Hepatocyte (in vitro differentiated cells): ENCODE measurements around the gene PHLDA1. TPM values are rescaled to one million over a fixed set of nuclear protein-coding genes. Genes with fewer than 3 reads are reported as not detected.

ENCODE experiments used
- DNase-seq: peaks from one replicate; pipeline ENCODE4 v3.0.0-alpha.2; 2016; ENCODE audit warnings: low spot score
- H2AFZ ChIP-seq: fragments of 200-600 bp; sonication (generic); 2 replicates; pipeline ENCODE4 v1.6.0; 2016; ENCODE audit warnings: antibody characterized with exemption, mild to moderate bottlenecking
- H3K27ac ChIP-seq: fragments of 200-600 bp; sonication (generic); 2 replicates; pipeline ENCODE4 v1.5.1; 2016; ENCODE audit warnings: mild to moderate bottlenecking
- H3K27me3 ChIP-seq: fragments of 200-600 bp; sonication (generic); 2 replicates; pipeline ENCODE4 v1.6.1; 2016
- H3K36me3 ChIP-seq: fragments of 200-600 bp; sonication (generic); replicated peaks from 2 replicates; pipeline ENCODE4 v1.5.1; 2016; ENCODE audit warnings: low read depth; ENCODE audit not compliant: insufficient read depth
- H3K4me1 ChIP-seq: fragments of 200-600 bp; sonication (generic); 2 replicates; pipeline ENCODE4 v1.5.1; 2016; ENCODE audit warnings: mild to moderate bottlenecking, moderate library complexity; ENCODE audit not compliant: insufficient read depth
- H3K4me2 ChIP-seq: fragments of 200-600 bp; sonication (generic); 2 replicates; pipeline ENCODE4 v1.6.0; 2016
- H3K4me3 ChIP-seq: fragments of 200-600 bp; sonication (generic); 2 replicates; pipeline ENCODE4 v1.5.1; 2016; ENCODE audit warnings: mild to moderate bottlenecking
- H3K79me2 ChIP-seq: fragments of 200-600 bp; sonication (generic); 2 replicates; pipeline ENCODE4 v1.6.0; 2017; ENCODE audit warnings: mild to moderate bottlenecking
- H3K9me2 ChIP-seq: fragments of 200-600 bp; sonication (generic); replicated peaks from 2 replicates; pipeline ENCODE4 v1.6.0; 2017; ENCODE audit warnings: mild to moderate bottlenecking; ENCODE audit not compliant: insufficient read depth
- H3K9me3 ChIP-seq: fragments of 200-600 bp; sonication (generic); 2 replicates; pipeline ENCODE4 v1.5.1; 2016; ENCODE audit warnings: low read depth, mild to moderate bottlenecking
- H4K20me1 ChIP-seq: fragments of 200-600 bp; sonication (generic); 2 replicates; pipeline ENCODE4 v1.6.0; 2016; ENCODE audit warnings: mild to moderate bottlenecking; ENCODE audit not compliant: insufficient read depth, poor library complexity, severe bottlenecking
- CTCF ChIP-seq: fragments of 200-600 bp; sonication (generic); IDR thresholded peaks from 2 replicates; pipeline ENCODE4 v1.5.1; 2016; ENCODE audit warnings: antibody characterized with exemption, mild to moderate bottlenecking; ENCODE audit not compliant: poor library complexity
- EZH2 ChIP-seq: fragments of 200-600 bp; sonication (generic); IDR thresholded peaks from 2 replicates; pipeline ENCODE4 v1.6.1; 2016; ENCODE audit warnings: antibody characterized with exemption, mild to moderate bottlenecking, borderline replicate concordance
- EZH2phosphoT487 ChIP-seq: fragments of 200-600 bp; sonication (generic); IDR thresholded peaks from one replicate; pipeline ENCODE4 v1.6.1; 2018; ENCODE audit warnings: antibody characterized with exemption, mild to moderate bottlenecking, low read depth, moderate library complexity; ENCODE audit not compliant: unreplicated experiment, severe bottlenecking
- WGBS: methylation state at CpG from one replicate; pipeline ENCODE4 v1.1.6; 2016; ENCODE audit warnings: low lambda C conversion rate; ENCODE audit errors: missing lambda C conversion rate; 5-methylcytosine and 5-hydroxymethylcytosine counted together
- polyA plus RNA-seq: library from polyadenylated mRNA; unstranded; fragments of >200 nt; fragmentation: Nextera tagmentation; extraction: Ambion mirVana; gene quantifications from 2 replicates; pipeline ENCODE4 v1.2.1, GENCODE V29; 2016
- total RNA-seq: library from RNA; depleted of rRNA; stranded (reverse); fragments of >200 nt; gene quantifications from 2 replicates; pipeline ENCODE4 v1.2.3, GENCODE V29; 2014

Gene PHLDA1
- total and polyA plus RNA-seq, 2 experiments from 2014 or later, result 29.9 to 50.8 TPM

DNA sequence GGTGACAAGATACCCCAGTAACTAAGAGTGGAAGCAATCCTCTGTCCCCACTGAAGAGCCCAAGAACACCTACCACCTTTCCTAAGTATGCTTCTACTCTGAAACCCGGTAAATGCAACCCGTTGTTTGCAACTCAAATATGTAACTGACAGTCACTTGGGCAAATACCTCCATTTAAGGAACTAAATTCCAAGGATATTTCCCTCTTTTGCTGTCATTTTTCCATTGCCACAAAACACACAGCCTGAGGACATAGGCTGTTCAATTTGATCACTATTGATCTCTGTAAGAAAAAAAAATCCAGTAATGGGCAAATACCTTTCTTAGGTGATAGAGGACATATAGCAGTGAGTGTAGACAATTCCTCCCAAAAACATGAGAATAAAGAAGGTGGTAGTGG, 6.6 kb upstream of the PHLDA1 start:
- Histone ChIP-seq H3K36me3 (no peaks in the 10 kb centered on the region), H3K9me3 (no peaks in the 10 kb centered on the region), H2AFZ (no peak overlapping the region), H3K27ac (no peak overlapping the region), H3K4me2 (no peak overlapping the region), H3K4me1 (no peaks in the 10 kb centered on the region), H3K27me3 (no peaks in the 10 kb centered on the region), H3K79me2 (peaks cover 11% of the 10 kb centered on the region), H4K20me1 (no peaks in the 10 kb centered on the region), H3K4me3 (no peak overlapping the region), H3K9me2 (no peaks in the 10 kb centered on the region)
- TF ChIP-seq EZH2 (no peak), CTCF (no peak), EZH2phosphoT487 (no peak)
- WGBS, result 36% methylated on average over 2 of the region's 2 CpGs
- no peak for DNase-seq

DNA sequence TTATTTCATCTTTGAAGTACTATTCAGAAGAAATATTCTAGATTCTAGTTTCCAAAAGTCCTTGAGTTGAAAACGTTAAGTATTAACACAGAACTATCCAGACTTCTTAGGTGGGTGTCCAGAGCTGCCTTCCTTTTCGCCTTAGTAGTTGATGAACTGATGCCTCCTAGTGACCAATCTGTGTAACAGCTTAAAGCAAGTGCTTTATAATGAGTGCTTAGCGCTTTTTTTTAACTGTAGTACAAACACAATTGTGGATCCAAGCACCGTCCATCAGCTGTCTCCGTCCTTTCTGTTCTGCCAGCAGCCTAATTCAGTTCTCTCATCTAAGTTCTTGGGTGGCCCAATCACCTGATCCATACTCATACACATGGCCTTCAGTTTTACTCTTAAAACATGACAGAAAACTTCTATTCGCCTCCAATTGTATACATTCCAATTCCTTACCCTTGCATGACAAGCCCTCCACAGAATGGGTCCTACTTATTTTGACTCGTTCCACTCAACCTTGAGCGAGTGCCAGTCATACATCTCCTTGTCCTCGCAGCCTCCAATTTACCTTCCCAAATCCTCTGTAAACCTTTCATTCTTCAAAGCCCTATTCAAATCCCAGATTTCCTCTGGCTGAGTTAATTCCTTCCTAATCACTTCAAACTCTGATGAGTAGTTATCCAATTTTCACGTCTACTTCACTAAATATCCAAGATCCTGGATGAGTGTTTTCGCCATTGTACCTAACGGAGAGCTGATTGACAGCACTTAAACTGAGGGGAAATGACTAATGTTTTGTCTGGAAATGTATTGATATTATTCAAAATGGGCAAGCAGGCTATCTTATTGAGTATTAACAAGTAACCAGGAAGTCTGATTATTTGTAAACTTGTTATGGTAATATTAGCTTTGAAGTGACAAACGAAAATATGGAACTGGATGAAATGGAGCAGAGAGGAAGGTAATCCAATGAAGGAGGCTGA, 5.8 kb upstream of the PHLDA1 start:
- Histone ChIP-seq H2AFZ (no peak overlapping the region), H3K27ac (no peak overlapping the region), H3K79me2 (peaks cover 11% of the 10 kb centered on the region), H3K4me1 (no peaks in the 10 kb centered on the region), H3K4me3 (no peak overlapping the region), H4K20me1 (no peaks in the 10 kb centered on the region), H3K36me3 (no peaks in the 10 kb centered on the region), H3K9me3 (no peaks in the 10 kb centered on the region), H3K9me2 (no peaks in the 10 kb centered on the region), H3K4me2 (peak overlapping the region; percentile 16), H3K27me3 (no peaks in the 10 kb centered on the region)
- DNase-seq, result peak; percentile 84
- TF ChIP-seq EZH2phosphoT487 (no peak), EZH2 (no peak), CTCF (peak; percentile 89)
- 30% methylated on average over 13 of the region's 13 CpGs for WGBS

- WGBS, result 79% methylated on average over 3 of the region's 3 CpGs
Measured at GRCh38 chr12:76035045-76035444, 3.5 kb upstream of the PHLDA1 start.

More at GRCh38 chr12:76035045-76035444, 3.5 kb upstream of the PHLDA1 start:
- Histone ChIP-seq H3K27ac (no peak overlapping the region), H3K9me2 (no peaks in the 10 kb centered on the region), H3K36me3 (no peaks in the 10 kb centered on the region), H4K20me1 (no peaks in the 10 kb centered on the region), H3K9me3 (no peaks in the 10 kb centered on the region), H2AFZ (no peak overlapping the region), H3K27me3 (no peaks in the 10 kb centered on the region), H3K4me3 (no peak overlapping the region), H3K79me2 (peaks cover 19% of the 10 kb centered on the region), H3K4me2 (no peak overlapping the region), H3K4me1 (no peaks in the 10 kb centered on the region)
- no peak for DNase-seq
- TF ChIP-seq EZH2 (no peak), EZH2phosphoT487 (no peak), CTCF (no peak)
